ENCODE measurements around the gene SHROOM1.

Gene SHROOM1

DNA sequence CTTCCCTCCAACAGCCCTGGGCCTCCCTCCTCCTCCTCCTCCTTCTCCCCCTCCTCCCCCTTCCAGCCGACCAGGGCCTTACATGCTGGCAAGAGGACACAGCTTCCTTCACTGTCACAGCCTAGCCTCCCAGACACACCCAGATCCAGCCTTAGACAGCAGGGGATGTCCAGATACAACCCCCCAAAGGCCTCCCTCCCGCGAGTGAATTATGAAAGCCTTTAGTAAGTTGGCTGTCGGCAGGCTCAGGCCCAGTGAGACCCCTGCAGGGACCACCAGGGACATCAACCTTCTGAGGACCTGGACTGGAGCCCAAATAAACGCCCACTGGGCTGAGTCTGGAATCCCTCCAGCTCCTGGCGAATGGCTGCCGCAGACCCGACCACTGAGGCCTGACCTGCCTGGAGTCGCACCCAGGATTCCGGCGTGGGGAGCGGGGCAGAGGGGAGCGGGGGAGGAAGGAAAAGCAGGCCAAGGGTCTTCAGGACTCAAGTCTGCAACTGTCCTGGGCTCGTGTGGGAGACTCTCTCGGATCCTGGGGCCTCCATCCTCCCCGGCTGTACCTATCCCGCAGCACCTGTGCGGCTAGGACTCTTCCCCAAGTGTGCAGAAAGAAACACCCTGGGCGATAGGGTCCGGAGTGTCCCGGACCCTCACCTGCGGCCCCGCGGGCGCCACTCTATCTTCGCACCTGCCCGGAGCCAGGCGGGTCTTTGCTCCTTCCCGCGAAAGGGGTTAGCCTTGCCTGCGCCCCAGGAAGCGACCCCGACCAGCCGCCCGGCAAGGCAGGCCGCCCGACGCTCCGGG, 54.1 kb downstream of the SHROOM1 start:
- no peak for DNase-seq

DNA sequence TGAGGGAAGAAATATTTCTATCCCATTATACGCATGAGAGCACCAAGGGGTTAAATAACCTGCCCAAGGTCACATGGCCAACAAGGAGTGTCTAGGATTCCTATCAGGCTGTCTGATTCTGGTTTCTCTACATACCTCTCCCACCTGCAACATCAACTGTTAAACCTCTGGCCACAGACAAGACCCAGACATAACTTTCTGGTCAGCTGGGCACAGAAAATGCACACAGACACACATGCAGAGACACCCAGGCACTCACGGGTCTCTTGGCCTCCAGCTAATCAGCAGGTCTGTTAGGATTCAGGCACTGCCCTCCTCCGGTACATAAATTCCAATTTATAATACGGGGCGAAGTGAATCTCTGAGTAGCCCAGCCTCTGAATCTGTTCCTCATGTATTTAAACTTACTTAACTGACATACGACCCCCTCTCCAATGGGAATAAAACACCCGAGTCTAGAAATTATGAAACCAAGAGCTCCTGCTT, 54.9 kb downstream of the SHROOM1 start:
- no peak for DNase-seq

DNA sequence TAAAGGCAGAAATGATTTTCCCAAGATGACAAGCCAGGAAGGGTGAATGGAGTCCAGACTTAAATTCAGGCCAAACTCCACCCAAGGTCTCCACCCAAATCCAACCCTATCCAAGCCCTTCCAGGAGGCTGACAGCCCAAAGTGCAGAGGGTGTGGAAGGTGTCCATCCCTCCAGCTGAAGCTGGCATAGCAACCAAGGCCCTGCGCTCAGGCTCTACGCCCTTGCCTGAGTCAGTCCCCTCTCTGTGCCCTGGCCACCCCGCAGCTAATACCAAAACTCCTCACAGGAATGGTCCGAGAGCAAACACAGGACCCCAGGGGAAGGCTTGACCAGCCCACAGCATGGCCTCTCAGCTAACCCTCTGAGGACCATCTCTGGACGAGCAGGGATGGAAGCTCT, 55.6 kb downstream of the SHROOM1 start:
- DNase-seq = no peak

DNA sequence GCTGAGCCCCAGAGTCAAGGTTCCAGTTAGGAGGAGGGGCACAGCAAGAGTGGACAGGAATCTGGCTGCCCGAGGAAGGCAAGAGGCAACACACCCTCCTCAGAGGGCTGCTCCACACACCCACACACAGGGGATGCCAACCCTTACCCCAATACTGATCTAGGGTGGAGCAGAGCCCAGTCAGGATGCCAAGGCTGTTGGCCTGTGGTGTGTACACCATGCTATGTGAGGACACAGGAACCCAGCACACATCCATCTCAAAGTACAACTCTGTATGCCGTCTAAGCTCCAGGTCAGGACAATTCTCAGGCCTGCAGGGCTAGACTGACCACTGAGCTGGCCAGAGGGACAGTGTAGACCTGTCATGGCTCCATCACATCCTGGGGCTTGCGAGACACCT, 56.0 kb downstream of the SHROOM1 start:
- DNase-seq = no peak

DNA sequence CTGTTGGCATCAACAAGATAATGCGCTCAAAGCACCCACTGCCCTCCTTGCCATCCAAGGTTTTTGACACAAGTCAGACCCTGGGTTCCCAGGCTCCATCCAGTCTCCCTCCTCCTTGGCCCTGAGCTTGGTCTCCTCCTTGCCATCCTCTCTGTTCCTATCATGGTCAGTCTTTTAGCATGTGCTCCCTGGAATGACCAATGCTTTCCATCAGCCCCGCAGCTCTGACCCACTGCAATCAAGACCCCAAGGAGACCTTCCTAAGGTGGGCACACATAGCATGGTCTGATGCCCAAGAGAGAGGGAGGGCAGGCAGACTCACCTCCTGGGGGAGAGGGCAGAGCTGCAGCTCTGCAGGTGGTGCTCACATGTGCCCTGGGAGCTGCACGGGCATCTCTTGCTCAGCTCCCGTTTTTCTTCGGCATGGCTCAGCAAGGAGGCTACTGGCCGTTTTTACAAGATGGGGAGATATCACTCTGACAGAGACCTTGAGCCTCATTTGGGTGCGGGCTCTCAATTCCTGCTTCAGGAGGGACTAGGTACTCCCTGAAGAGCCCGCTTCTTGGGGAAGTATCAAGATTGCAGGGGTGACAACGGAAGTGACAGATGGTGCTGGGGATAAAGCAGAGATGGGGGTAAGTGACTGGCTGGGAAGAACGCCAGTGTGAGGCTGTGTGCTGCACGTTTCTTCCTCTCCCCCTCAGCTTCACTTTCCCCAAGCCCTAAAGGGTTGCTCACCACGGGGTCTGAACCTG, 56.7 kb downstream of the SHROOM1 start:
- no peak for DNase-seq

DNA sequence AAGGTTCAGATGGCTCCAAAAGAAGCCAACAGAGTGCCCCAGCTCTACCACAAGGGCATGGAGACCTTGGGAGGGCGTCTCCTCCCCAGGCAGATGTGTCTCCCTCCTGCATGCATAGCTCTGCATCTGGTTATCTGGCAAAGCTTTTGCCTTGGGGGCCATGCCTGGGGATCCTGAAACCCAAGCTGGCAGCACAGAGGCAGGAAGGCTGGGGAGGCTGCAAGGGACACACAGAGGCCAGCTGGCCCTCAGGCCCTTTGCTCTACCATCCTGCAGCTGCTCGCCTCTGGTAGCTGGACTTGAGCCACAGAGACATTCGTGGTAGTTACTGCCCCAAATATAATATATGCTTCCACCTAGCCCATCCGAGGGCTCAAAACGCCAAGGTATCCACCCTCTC, 57.3 kb downstream of the SHROOM1 start:
- DNase-seq = no peak

DNA sequence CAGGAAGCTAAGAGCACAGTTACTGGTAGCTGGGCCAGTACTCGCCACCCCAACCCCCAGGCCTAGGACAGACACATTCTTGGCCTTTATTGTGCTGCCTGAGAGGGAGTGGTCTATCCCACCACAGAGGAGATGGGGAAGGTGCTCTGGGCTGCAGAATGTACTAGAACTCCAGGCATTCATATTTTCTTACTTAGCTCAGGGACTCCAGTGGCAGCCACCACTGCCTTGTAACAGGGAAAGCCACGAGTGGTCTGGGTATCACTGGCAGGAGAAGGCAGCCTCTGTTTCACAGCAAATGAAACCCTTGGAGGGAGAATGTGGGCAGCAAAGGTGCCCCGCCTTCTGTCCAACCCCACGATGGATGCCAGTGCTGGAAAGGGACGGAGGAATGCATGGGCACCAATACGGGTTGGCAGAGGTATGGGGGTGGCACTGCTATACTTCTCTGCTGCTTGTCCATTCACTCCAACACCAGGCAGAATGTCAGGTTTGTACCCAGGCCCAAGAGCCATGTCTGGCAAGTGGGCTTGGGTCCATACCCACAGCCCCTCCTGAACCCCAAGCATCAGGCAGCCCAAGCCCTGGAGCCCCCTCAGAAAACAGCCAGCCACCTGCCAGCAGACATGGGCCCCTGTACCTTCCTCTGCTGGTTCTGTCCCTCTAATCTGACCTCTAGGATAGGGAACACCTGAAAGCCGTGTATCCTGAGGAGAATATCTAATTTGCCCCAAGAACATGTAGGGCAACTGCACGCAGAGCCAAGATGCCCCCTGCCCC, 58.0 kb downstream of the SHROOM1 start:
- no peak for DNase-seq

Measured in effector CD4-positive, alpha-beta T cell (primary cell).